GM21367 (cell line): ENCODE data around the gene NECTIN2.
"Not testable (repeated sequence)": the region's sequence is repeated elsewhere in the genome, so short reads cannot be mapped to it uniquely, and the experiment has no call there.

Experiments
- ATAC-seq: cut with Tn5 transposase; IDR thresholded peaks from one replicate; pipeline ENCODE4 v1.9.1; 2021; ENCODE audit not compliant: unreplicated experiment

The NECTIN2 gene

GRCh38 chr19:44882063-44882462, 36.0 kb downstream of the NECTIN2 start:
- ATAC-seq, result no peak

DNA sequence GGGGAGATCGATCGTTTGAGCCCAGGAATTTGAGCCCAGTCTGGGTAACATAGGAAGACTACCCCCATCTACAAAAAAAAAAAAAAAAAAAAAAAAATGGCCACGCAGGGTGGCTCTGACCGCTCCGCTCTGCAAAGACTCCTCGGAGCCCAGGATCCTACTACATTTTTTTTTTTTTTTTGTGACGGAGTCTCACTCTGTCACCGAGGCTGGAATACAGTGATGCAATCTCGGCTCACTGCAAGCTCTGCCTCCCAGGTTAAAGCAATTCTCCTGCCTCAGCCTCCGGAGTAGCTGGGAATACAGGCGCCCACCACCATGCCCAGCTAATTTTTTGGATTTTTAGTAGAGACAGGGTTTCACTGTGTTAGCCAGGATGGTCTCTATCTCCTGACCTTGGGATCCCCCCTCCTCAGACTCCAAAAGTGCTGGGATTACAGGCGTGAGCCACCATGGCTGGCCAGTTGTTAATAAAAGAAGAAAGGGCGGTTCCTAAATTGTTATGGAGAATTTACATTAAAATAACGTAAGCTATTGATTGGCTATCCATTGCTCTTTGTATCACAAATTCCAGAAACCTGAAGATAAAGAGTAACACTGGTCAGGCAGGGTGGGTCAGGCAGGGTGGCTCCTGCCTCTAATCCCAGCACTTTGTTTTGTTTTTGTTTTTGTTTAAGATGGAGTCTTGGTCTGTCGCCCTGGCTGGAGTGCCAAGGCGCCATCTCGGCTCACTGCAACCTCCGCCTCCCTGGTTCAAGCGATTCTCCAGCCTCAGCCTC, 36.7 kb downstream of the NECTIN2 start:
- ATAC-seq, result not testable (repeated sequence)

GRCh38 chr19:44883922-44884321, 37.8 kb downstream of the NECTIN2 start:
- ATAC-seq, result no peak

- ATAC-seq, result no peak
Observed at GRCh38 chr19:44884566-44884965, 38.5 kb downstream of the NECTIN2 start.

DNA sequence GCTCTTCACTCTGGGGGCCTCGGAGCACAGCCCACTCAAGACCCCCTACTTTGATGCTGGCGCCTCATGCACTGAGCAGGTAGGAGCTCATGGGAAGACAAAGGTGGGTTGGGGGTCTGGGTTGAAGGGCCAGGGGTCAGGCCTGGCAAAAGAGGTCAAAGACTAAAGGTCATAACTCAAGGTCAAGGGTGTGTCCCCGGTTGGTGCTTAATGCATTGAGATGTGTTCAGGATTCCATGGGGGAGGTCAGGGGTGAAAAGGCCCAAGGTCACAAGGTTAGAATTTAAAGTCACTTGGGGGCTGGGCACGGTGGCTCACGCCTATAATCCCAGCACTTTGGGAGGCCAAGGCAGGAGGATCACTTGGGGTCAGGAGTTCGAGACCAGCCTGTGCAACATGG, 40.0 kb downstream of the NECTIN2 start:
- ATAC-seq, result no peak

GRCh38 chr19:44887648-44888047, 41.6 kb downstream of the NECTIN2 start:
- no peak for ATAC-seq

DNA sequence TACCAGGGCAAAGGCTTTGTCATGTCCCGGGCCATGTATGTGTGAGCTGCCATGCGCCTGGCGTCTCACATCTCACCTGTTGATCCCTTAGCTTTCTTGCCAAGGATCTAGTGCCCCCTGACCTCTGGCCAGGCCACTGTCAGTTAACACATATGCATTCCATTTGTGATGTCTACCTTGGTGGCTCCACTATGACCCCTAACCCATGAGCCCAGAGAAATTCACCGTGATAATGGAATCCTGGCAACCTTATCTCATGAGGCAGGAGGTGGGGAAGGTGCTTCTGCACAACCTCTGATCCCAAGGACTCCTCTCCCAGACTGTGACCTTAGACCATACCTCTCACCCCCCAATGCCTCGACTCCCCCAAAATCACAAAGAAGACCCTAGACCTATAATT, 42.2 kb downstream of the NECTIN2 start:
- ATAC-seq, result not testable (repeated sequence)

DNA sequence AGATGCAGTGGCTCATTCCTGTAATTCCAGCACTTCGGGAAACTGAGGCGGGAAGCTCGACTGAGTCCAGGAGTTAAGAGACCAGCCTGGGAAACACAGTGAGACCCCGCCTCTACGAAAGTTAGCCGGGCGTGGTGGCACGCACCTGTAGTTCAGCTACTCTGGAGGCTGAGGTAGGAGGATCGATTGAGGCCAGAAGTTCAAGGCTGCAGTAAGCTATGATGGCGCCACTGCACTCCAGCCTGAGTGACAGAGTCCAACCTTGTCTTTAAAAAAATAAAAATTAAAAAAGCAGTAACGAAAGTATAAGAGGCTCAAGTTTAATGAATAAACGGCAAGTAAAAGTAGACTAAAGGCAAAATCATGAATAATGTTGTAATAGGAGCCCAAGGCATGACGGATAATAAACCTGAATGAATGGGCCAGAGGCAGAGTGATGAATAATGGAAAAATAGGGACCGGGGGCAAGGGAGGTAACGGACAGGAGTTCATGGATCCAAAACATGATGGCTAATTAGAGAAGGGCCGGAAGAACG, 43.8 kb downstream of the NECTIN2 start:
- no peak for ATAC-seq

DNA sequence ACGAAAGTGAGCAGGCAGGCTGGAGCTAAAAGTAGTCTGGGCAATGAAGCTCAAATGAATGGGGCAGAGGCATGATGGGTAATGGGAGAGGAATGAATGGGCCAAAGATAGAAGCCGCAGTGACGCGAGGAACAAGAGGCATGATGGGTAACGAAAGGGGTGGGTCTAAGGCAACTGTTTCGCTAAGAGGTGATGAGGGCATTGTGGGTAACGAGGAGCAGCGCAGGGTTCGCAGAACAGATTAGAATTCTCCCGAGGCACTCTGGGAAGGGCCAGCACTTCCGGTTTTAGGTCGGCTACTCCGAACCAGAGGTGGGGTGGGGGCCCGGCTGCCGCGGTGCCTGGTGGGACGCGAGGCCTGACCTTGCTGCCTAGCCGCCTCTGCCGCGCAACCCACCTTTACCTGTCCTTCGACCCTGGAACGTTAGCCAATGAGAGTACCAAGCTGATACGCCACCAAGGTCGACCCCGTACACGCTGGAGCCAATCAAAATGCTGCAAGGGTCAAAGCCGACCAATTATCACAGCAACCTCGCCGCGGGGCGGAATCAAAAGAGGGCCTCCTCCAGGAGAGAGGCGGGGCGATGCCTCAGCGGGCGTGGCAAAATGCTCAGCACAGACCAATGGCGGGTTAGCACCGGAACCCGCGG, 44.4 kb downstream of the NECTIN2 start:
- peak; percentile 79 for ATAC-seq

- ATAC-seq, result peak; percentile 50
Observed at GRCh38 chr19:44891016-44891882, 45.2 kb downstream of the NECTIN2 start, which contains the start of gene TOMM40. Gene TOMM40, plus strand, starts transcription at chr19:44891254. Its CDS starts 162 bp downstream, at chr19:44891416.

DNA sequence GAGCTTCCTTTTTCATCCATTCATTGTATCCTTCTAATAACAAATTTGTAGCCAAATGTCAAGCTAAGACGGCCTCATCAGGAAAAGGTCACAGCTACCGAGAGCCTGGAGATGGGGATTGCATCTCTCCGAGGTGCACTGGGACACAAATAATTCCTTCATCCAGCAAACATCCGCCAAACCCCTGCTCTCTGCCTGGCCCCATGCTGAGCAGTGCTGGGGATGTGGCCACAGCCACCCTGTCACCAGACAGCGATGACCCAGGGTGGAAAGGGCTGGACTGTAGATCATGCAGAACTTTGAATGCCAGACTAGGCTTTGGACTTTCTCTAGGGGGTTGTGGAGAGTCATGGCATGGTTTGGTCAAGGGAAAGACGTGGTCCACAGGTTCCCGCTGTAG, 46.8 kb downstream of the NECTIN2 start:
- ATAC-seq, result no peak

DNA sequence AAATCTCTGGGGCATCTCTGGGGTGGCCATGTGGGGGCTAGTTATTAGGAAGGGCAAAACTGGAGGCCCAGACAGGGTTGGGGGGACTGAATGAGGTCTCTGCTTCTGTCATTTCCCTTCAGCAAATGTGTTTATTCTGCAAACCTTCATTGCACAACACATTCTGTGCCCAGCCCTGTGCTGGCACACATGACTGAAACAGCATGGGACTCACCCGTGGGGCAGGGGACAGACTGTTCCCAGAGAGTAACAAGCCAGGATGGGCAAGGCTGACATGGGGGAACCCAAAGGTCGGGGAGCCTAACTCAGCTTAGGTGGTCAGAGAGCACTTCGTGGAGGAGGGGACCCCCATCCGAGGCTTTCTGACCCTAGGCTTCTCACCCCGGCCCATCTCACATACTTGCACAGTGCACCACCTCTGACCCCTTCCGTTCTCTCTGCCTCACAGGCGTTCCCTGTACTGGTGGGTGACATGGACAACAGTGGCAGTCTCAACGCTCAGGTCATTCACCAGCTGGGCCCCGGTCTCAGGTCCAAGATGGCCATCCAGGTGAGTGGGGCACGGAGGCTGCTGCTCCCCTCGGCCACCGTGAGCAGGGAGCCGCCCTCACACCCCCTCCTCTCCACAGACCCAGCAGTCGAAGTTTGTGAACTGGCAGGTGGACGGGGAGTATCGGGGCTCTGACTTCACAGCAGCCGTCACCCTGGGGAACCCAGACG, 47.4 kb downstream of the NECTIN2 start:
- no peak for ATAC-seq

DNA sequence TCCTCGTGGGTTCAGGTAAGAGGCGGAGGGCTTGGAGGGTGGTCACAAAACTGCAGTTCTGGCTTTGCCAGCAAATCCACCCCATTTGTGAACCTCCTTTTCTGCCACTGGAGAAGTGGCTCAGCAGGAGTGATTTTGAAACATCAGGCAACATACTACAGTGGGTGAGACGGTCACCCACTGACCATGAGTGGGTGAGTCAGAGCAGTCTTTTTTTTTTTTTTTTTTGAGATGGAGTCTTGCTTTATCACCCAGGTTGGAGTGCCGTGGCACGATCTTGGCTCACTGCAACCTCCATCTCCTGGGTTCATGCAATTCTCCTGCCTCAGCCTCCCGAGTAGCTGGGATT, 47.9 kb downstream of the NECTIN2 start:
- no peak for ATAC-seq

- no peak for ATAC-seq
Observed at GRCh38 chr19:44894946-44895345, 48.8 kb downstream of the NECTIN2 start.

GRCh38 chr19:44897835-44898234, 51.7 kb downstream of the NECTIN2 start:
- no peak for ATAC-seq

DNA sequence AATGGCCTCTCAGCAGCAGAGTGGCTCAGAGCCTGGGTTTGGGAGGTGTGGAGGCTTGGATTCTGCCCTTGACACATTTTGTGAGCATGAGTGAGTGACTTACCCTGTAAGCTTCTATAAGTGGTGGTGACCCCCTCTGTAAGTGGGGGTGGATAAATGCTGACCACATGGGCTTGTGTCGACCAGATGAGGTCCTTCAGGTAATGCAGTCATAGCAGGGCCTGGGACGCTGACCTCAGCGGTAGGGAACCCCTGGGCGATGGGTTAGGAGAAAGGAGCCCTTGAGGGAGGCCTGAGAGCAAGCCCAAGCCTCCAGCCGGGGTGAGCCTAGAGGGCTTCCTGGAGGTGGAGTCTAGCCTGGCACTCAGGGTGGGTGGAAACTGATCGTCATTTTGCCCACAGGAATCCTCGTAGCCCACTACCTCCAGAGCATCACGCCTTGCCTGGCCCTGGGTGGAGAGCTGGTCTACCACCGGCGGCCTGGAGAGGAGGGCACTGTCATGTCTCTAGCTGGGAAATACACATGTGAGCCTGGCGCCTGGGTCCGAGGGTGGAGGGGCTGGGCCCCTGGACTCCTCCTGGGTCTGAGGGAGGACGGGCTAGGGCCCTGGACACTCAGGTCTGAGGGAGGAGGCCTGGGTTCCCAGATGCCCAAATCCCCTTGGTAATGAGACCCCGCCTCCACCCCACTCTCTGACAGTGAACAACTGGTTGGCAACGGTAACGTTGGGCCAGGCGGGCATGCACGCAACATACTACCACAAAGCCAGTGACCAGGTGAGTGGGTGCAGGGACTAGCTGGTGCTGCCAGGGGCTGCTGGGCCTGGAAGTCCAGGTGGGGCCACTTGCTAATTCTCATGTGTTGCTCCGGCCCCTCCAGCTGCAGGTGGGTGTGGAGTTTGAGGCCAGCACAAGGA, 54.5 kb downstream of the NECTIN2 start:
- ATAC-seq, result no peak

GRCh38 chr19:44903216-44903601, 57.1 kb downstream of the NECTIN2 start:
- no peak for ATAC-seq

GRCh38 chr19:44903602-44904425, 57.7 kb downstream of the NECTIN2 start:
- no peak for ATAC-seq
